Renal cortex interstitium (tissue), 11 donors: ENCODE measurements around the gene C4A. TPM values are rescaled to one million over a fixed set of nuclear protein-coding genes. Genes with fewer than 3 reads are reported as not detected.
"Not testable (repeated sequence)": the region's sequence is repeated elsewhere in the genome, so short reads cannot be mapped to it uniquely, and the experiment has no call there.

Source experiments
- DNase-seq, 11 donors: peaks; one replicate each; pipeline ENCODE4 v3.0.0-alpha.2; 2013; ENCODE audit warnings: low read depth in 9 of 11, low spot score in 4 of 11; ENCODE audit errors: extremely low read depth in 1 of 11
- polyA plus RNA-seq, 3 donors: library from polyadenylated mRNA; unstranded; fragments of 120-200 nt; gene quantifications; one replicate each; pipeline ENCODE4 v1.2.1, GENCODE V29; 2013; ENCODE audit not compliant: insufficient read length in 3 of 3

Gene C4A
- polyA plus RNA-seq, 3 donors: 15.7 to 22.4 (median 22.4) TPM

GRCh38 chr6:31972709-31973350 lies 9.0 kb upstream of the C4A start:
- DNase-seq: no peak

GRCh38 chr6:31976065-31976464 lies 5.8 kb upstream of the C4A start:
- DNase-seq: not testable (repeated sequence)

GRCh38 chr6:31977816-31978431 lies 3.9 kb upstream of the C4A start:
- DNase-seq: no peak

- DNase-seq: no peak
Measured at GRCh38 chr6:31978831-31979230, 3.0 kb upstream of the C4A start.

GRCh38 chr6:31979238-31979898 lies 2.5 kb upstream of the C4A start:
- no peak for DNase-seq

GRCh38 chr6:31980195-31980876 lies 1.5 kb upstream of the C4A start:
- not testable (repeated sequence) for DNase-seq

GRCh38 chr6:31980998-31981397 lies 859 bp upstream of the C4A start:
- DNase-seq: not testable (repeated sequence)

GRCh38 chr6:31989363-31989762 lies 7.5 kb downstream of the C4A start:
- DNase-seq: not testable (repeated sequence)

GRCh38 chr6:31994421-31994820 lies 12.6 kb downstream of the C4A start:
- not testable (repeated sequence) for DNase-seq

GRCh38 chr6:31996385-31996784 lies 14.5 kb downstream of the C4A start:
- DNase-seq: not testable (repeated sequence)

- not testable (repeated sequence) for DNase-seq
Measured at GRCh38 chr6:32002546-32003268, 20.9 kb downstream of the C4A start.

- DNase-seq: not testable (repeated sequence)
Measured at GRCh38 chr6:32003301-32003700, 21.4 kb downstream of the C4A start.

- DNase-seq: not testable (repeated sequence)
Measured at GRCh38 chr6:32004393-32004792, 22.5 kb downstream of the C4A start.

GRCh38 chr6:32004864-32005537 lies 23.1 kb downstream of the C4A start:
- not testable (repeated sequence) for DNase-seq

GRCh38 chr6:32005538-32005880 lies 23.7 kb downstream of the C4A start:
- not testable (repeated sequence) for DNase-seq

GRCh38 chr6:32005991-32006529 lies 24.2 kb downstream of the C4A start:
- not testable (repeated sequence) for DNase-seq

GRCh38 chr6:32007086-32007485 lies 25.2 kb downstream of the C4A start:
- DNase-seq: not testable (repeated sequence)

- not testable (repeated sequence) for DNase-seq
Measured at GRCh38 chr6:32008037-32008436, 26.2 kb downstream of the C4A start.
